B cell (primary cell): ENCODE measurements around the gene OCA2. TPM values are rescaled to one million over a fixed set of nuclear protein-coding genes. Genes with fewer than 3 reads are reported as not detected.

Experiments
- ATAC-seq: fragments of 200-7000 bp; cut with Tn5 transposase; one replicate; pipeline ENCODE4 v1.10.0; 2021; ENCODE audit warnings: low read depth, mild to moderate bottlenecking, moderate number of reproducible peaks, moderate library complexity
- CTCF ChIA-PET: fragments of 350-600 bp; sonication (Branson Sonifier 250); formaldehyde crosslinking; loops from one replicate; lab custom pipeline; 2021; ENCODE audit warnings: antibody characterized with exemption, inconsistent platforms; lab: Charles Lee
- POLR2A ChIA-PET: fragments of 350-600 bp; sonication (Branson Sonifier 250); formaldehyde crosslinking; loops from one replicate; lab custom pipeline; 2021; ENCODE audit warnings: antibody characterized with exemption; lab: Charles Lee
- DNase-seq: peaks from one replicate; pipeline ENCODE4 v3.0.0; 2013
- H2AFZ ChIP-seq: 2 replicates; pipeline ENCODE4 v1.6.1; 2012; ENCODE audit warnings: mild to moderate bottlenecking, low read depth, low read length; ENCODE audit not compliant: insufficient read depth, poor library complexity, severe bottlenecking
- H3K27ac ChIP-seq, 2 donors: 1 replicate in 1 of 2; 2 replicates in 1 of 2; pipeline ENCODE4 v1.5.1; 2012 to 2013; ENCODE audit warnings: low read length in 2 of 2, mild to moderate bottlenecking in 2 of 2, moderate library complexity in 1 of 2
- H3K27me3 ChIP-seq, 4 experiments: fragments of 200-600 bp in 1 of 4; sonication (generic) in 1 of 4; replicated peaks in 1 of 4; 1 replicate in 2 of 4; 2 replicates in 2 of 4; pipeline versions ENCODE4 v1.6.1 to v1.7.0; 2013 to 2016; ENCODE audit warnings: low read length in 3 of 4, mild to moderate bottlenecking in 2 of 4, mixed read lengths in 1 of 4, moderate library complexity in 1 of 4; ENCODE audit not compliant: insufficient read depth in 4 of 4, control insufficient read depth in 3 of 4; ENCODE audit errors: control extremely low read depth in 1 of 4
- H3K36me3 ChIP-seq, 2 experiments: replicated peaks in 1 of 2; 1 replicate in 1 of 2; 2 replicates in 1 of 2; pipeline versions ENCODE4 v1.6.1 to v1.7.1; 2013; ENCODE audit warnings: low read length in 1 of 2; ENCODE audit not compliant: insufficient read depth in 2 of 2, control insufficient read depth in 1 of 2; ENCODE audit errors: control extremely low read depth in 1 of 2, extremely low read depth in 1 of 2
- H3K4me1 ChIP-seq, 2 donors: fragments of 200-600 bp in 1 of 2; sonication (generic) in 1 of 2; 1 replicate in 1 of 2; 2 replicates in 1 of 2; pipeline versions ENCODE4 v1.5.1 to v1.6.1; 2013 to 2017; ENCODE audit warnings: low read length in 2 of 2; ENCODE audit not compliant: control insufficient read depth in 2 of 2, insufficient read depth in 2 of 2
- H3K4me2 ChIP-seq: replicated peaks from 2 replicates; pipeline ENCODE3; 2012; ENCODE audit warnings: mild to moderate bottlenecking, low read depth, low read length; ENCODE audit not compliant: poor library complexity, severe bottlenecking
- H3K4me3 ChIP-seq, 5 experiments: fragments of 200-600 bp in 1 of 5; sonication (generic) in 1 of 5; 1 replicate in 3 of 5; 2 replicates in 2 of 5; pipeline versions ENCODE4 v1.5.1 to v1.7.0; 2011 to 2016; ENCODE audit warnings: low read length in 4 of 5, mild to moderate bottlenecking in 4 of 5, low read depth in 2 of 5, control low read depth in 1 of 5, moderate library complexity in 1 of 5; ENCODE audit not compliant: insufficient read depth in 1 of 5; ENCODE audit errors: control extremely low read depth in 1 of 5, extremely low read depth in 1 of 5
- H3K79me2 ChIP-seq: fragments of 200-600 bp; sonication (generic); one replicate; pipeline ENCODE4 v1.6.0; 2016; ENCODE audit warnings: low read length; ENCODE audit not compliant: control insufficient read depth, insufficient read depth
- H3K9ac ChIP-seq: fragments of 200-600 bp; sonication (generic); 2 replicates; pipeline ENCODE4 v1.6.1; 2017; ENCODE audit warnings: mild to moderate bottlenecking, low read length, moderate library complexity
- H3K9me3 ChIP-seq, 3 donors: one replicate each; pipeline versions ENCODE4 v1.6.1 to v1.7.1; 2013; ENCODE audit warnings: low read length in 2 of 3; ENCODE audit not compliant: control insufficient read depth in 2 of 3, insufficient read depth in 1 of 3; ENCODE audit errors: control extremely low read depth in 1 of 3
- H4K20me1 ChIP-seq: 2 replicates; pipeline ENCODE4 v1.6.0; 2012; ENCODE audit warnings: mild to moderate bottlenecking, low read length; ENCODE audit not compliant: insufficient read depth, control insufficient read depth, poor library complexity, severe bottlenecking
- H3K27ac Mint-ChIP-seq: one replicate; pipeline ENCODE4 v1.8.0; 2021; ENCODE audit warnings: mixed read lengths
- H3K27me3 Mint-ChIP-seq: one replicate; pipeline ENCODE4 v1.8.0; 2021; ENCODE audit warnings: mixed read lengths
- H3K4me1 Mint-ChIP-seq: one replicate; pipeline ENCODE4 v1.8.0; 2021; ENCODE audit warnings: mixed read lengths
- H3K4me3 Mint-ChIP-seq: one replicate; pipeline ENCODE4 v1.8.0; 2021; ENCODE audit warnings: mixed read lengths
- H3K9me3 Mint-ChIP-seq: one replicate; pipeline ENCODE4 v1.8.0; 2022; ENCODE audit warnings: mixed read lengths; ENCODE audit not compliant: insufficient read depth
- EZH2 ChIP-seq: IDR thresholded peaks from 2 replicates; pipeline ENCODE4 v1.6.1; 2012; ENCODE audit warnings: borderline replicate concordance, low read depth, mild to moderate bottlenecking, moderate library complexity, low read length; ENCODE audit not compliant: insufficient read depth, poor library complexity, severe bottlenecking
- WGBS: methylation state at CpG from one replicate; pipeline ENCODE4 v1.1.5; 2013; ENCODE audit warnings: missing lambda C conversion rate; ENCODE audit not compliant: insufficient coverage; 5-methylcytosine and 5-hydroxymethylcytosine counted together
- intact Hi-C: fragments of 100-400 bp; cut with micrococcal nuclease; formaldehyde crosslinking; loops from one replicate; pipeline ENCODE4 v1.10.0; 2022
- polyA plus RNA-seq: library from polyadenylated mRNA; depleted of rRNA; stranded (reverse); fragments of >200 nt; gene quantifications from 2 replicates; pipeline ENCODE4 v1.2.3, GENCODE V29; 2012
- total RNA-seq, 2 donors: library from RNA; stranded (reverse); fragments of 120-200 nt in 1 of 2; gene quantifications; 1 replicate in 1 of 2; 2 replicates in 1 of 2; pipeline versions ENCODE4 v1.2.3 to v1.2.4, GENCODE V29; 2013 to 2022
- TF ChIP-seq, protein P1 (sequence below): fragments of 200-600 bp; IDR thresholded peaks from one replicate; pipeline ENCODE4 v1.8.0; 2022; ENCODE audit warnings: antibody characterized with exemption, mild to moderate bottlenecking

The OCA2 gene
- total and polyA plus RNA-seq, 2 donors (not counting 1 experiment from before 2014, with no cell fraction given) = 0.12 TPM; not detected in 1

DNA sequence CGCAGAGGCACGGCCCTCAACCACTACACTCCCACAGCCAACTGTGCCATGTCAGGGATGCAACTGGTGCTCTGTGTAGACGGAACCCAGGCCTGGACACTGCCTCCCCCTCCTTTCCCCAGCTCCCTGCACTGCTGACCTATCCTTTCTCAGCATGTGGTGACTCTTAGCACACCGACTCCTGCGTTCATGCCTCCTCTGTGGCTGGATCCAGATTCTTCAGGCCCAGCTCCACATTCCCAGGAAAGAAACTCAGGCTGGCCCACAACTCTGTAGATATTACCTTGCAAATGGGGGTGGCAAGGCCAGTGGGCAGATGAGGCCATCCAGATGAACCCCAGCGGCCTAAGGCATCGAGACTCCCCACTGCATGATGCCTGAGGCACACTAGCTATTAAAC is 272.7 kb downstream of the OCA2 start:
- no peak overlapping the region for H3K27ac ChIP-seq
- Mint-ChIP-seq H3K4me1 (no peaks in the 10 kb centered on the region), H3K4me3 (no peak overlapping the region), H3K27ac (no peak overlapping the region), H3K9me3 (peaks cover 1% of the 10 kb centered on the region), H3K27me3 (no peaks in the 10 kb centered on the region)
- ChIA-PET POLR2A (no interaction called here), CTCF (interaction anchor here (1.3 kb wide), 1 partner anchor 10 kb away, joined by 3 read pairs; no protein-coding TSS in a partner anchor)
- H3K4me3 ChIP-seq = no peak overlapping the region
- intact Hi-C loops = no loop called here
- H3K4me2 ChIP-seq = no peak overlapping the region
- peaks cover 0 to 3% (median 0%) of the 10 kb centered on the region in 3 donors for H3K9me3 ChIP-seq
- WGBS = 50% methylated on average over 7 of the region's 7 CpGs
- TF ChIP-seq EZH2 = no peak
- TF ChIP-seq, protein P1, sequence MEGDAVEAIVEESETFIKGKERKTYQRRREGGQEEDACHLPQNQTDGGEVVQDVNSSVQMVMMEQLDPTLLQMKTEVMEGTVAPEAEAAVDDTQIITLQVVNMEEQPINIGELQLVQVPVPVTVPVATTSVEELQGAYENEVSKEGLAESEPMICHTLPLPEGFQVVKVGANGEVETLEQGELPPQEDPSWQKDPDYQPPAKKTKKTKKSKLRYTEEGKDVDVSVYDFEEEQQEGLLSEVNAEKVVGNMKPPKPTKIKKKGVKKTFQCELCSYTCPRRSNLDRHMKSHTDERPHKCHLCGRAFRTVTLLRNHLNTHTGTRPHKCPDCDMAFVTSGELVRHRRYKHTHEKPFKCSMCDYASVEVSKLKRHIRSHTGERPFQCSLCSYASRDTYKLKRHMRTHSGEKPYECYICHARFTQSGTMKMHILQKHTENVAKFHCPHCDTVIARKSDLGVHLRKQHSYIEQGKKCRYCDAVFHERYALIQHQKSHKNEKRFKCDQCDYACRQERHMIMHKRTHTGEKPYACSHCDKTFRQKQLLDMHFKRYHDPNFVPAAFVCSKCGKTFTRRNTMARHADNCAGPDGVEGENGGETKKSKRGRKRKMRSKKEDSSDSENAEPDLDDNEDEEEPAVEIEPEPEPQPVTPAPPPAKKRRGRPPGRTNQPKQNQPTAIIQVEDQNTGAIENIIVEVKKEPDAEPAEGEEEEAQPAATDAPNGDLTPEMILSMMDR = no peak
- H4K20me1 ChIP-seq = no peaks in the 10 kb centered on the region
- no peak overlapping the region for H3K9ac ChIP-seq
- no peaks in the 10 kb centered on the region for H3K27me3 ChIP-seq
- no peaks in the 10 kb centered on the region for H3K79me2 ChIP-seq
- DNase-seq (no peak), ATAC-seq (no peak)
- no peaks in the 10 kb centered on the region for H3K4me1 ChIP-seq
- no peaks in the 10 kb centered on the region for H3K36me3 ChIP-seq
- H2AFZ ChIP-seq = no peak overlapping the region

DNA sequence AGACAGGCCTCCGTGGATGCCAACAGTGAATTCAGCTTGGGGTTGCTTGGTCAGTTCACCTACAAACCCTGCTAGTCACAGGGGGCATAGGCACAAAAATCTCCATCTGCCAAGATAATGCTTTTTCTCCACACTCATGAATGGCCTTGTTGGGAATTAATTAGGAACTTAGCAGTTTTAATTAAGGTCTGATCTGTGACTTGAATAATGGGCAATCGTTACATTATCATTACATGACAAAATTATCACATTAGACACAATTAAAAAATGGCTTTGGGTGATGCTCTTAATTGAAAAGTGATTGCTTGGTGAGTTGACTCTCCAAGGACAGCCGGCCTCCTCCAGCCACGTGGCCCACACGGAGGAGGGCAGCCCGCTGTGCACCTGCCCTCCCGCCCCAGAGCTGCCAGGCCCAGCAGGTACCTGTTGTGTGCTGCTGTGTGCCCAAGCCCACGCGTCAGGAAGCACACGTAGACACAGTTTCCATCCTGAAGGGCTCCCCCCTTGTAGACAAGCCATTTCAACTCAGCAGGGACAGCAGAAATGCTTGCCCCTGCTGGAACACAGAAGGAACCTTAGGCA is 274.2 kb downstream of the OCA2 start:
- intact Hi-C loops = no loop called here
- no peak overlapping the region for H3K4me2 ChIP-seq
- Mint-ChIP-seq H3K9me3 (peaks cover 5% of the 10 kb centered on the region), H3K27ac (no peak overlapping the region), H3K27me3 (no peaks in the 10 kb centered on the region), H3K4me3 (no peak overlapping the region), H3K4me1 (no peaks in the 10 kb centered on the region)
- no peak overlapping the region for H2AFZ ChIP-seq
- H3K4me3 ChIP-seq = no peak overlapping the region
- H3K27me3 ChIP-seq = no peaks in the 10 kb centered on the region
- DNase-seq = no peak
- POLR2A ChIA-PET = no interaction called here
- H3K79me2 ChIP-seq = no peaks in the 10 kb centered on the region
- no peak overlapping the region for H3K9ac ChIP-seq
- H3K4me1 ChIP-seq = no peaks in the 10 kb centered on the region
- no peaks in the 10 kb centered on the region for H4K20me1 ChIP-seq
- H3K27ac ChIP-seq = no peak overlapping the region
- peaks cover 0 to 3% (median 0%) of the 10 kb centered on the region in 3 donors for H3K9me3 ChIP-seq
- WGBS = 81% methylated on average over 8 of the region's 10 CpGs
- no peaks in the 10 kb centered on the region for H3K36me3 ChIP-seq
- TF ChIP-seq, protein P1 = no peak
- TF ChIP-seq EZH2 = no peak
- CTCF ChIA-PET = no interaction called here
- no peak for ATAC-seq
